HepG2 (cell line): Measurements from ENCODE around the gene RPS25. TPM values are rescaled to one million over a fixed set of nuclear protein-coding genes. Genes with fewer than 3 reads are reported as not detected.

Experiments used
- CSRNP1 ChIP-seq: sonication (generic); formaldehyde crosslinking; IDR thresholded peaks from 2 replicates; pipeline ENCODE4 v1.8.1; 2023; ENCODE audit warnings: mild to moderate bottlenecking, missing genetic modification reagents
- ELF1 ChIP-seq: sonication (generic); formaldehyde crosslinking; IDR thresholded peaks from 2 replicates; pipeline ENCODE4 v1.4.0; 2020; ENCODE audit warnings: missing genetic modification reagents
- FLYWCH1 ChIP-seq: sonication (generic); formaldehyde crosslinking; IDR thresholded peaks from 2 replicates; pipeline ENCODE4 v1.8.1; 2023; ENCODE audit warnings: mild to moderate bottlenecking, missing genetic modification reagents
- HMGXB4 ChIP-seq, 2 experiments: sonication (generic) in 1 of 2; formaldehyde crosslinking in 1 of 2; IDR thresholded peaks; 2 replicates each; pipeline versions ENCODE4 v1.4.0 to v1.6.1; 2018 to 2020; ENCODE audit warnings: missing genetic modification reagents in 2 of 2, borderline replicate concordance in 1 of 2, low read depth in 1 of 2, mild to moderate bottlenecking in 1 of 2, missing biosample characterization in 1 of 2
- HNF4A ChIP-seq: sonication (generic); formaldehyde crosslinking; IDR thresholded peaks from 2 replicates; pipeline ENCODE4 v1.4.0; 2020; ENCODE audit warnings: missing genetic modification reagents
- KLF9 ChIP-seq: IDR thresholded peaks from 2 replicates; pipeline ENCODE4 v1.6.1; 2016; ENCODE audit warnings: low read depth
- MED8 ChIP-seq: sonication (generic); formaldehyde crosslinking; IDR thresholded peaks from 2 replicates; pipeline ENCODE4 v1.8.1; 2023; ENCODE audit warnings: mild to moderate bottlenecking, missing genetic modification reagents; ENCODE audit not compliant: insufficient replicate concordance
- MLX ChIP-seq: IDR thresholded peaks from 2 replicates; pipeline ENCODE4 v1.6.1; 2016
- ONECUT2 ChIP-seq: sonication (generic); formaldehyde crosslinking; IDR thresholded peaks from 2 replicates; pipeline ENCODE4 v1.4.0; 2020; ENCODE audit warnings: missing genetic modification reagents
- PCBP1 ChIP-seq: fragments of 200-400 bp; formaldehyde crosslinking; IDR thresholded peaks from 2 replicates; pipeline ENCODE4 v1.6.1; 2017; ENCODE audit warnings: mild to moderate bottlenecking, low read depth, low read length, borderline replicate concordance
- PHF20 ChIP-seq: sonication (generic); formaldehyde crosslinking; IDR thresholded peaks from 2 replicates; pipeline ENCODE4 v1.5.0; 2020; ENCODE audit warnings: mild to moderate bottlenecking, missing genetic modification reagents
- SPEN ChIP-seq: sonication (generic); formaldehyde crosslinking; IDR thresholded peaks from 2 replicates; pipeline ENCODE4 v1.5.1; 2020; ENCODE audit warnings: low read depth, mild to moderate bottlenecking, missing genetic modification reagents
- SSRP1 ChIP-seq: IDR thresholded peaks from 2 replicates; pipeline ENCODE4 v1.6.1; 2016; ENCODE audit warnings: control low read depth
- ZBTB10 ChIP-seq: sonication (generic); formaldehyde crosslinking; IDR thresholded peaks from 2 replicates; pipeline ENCODE4 v1.4.0; 2020; ENCODE audit warnings: missing genetic modification reagents, borderline replicate concordance
- ZBTB7B ChIP-seq: sonication (generic); formaldehyde crosslinking; IDR thresholded peaks from 2 replicates; pipeline ENCODE4 v1.4.0; 2020; ENCODE audit warnings: missing genetic modification reagents
- ZGPAT ChIP-seq: IDR thresholded peaks from 2 replicates; pipeline ENCODE4 v1.6.1; 2016; ENCODE audit warnings: mild to moderate bottlenecking
- ZKSCAN8 ChIP-seq: IDR thresholded peaks from 2 replicates; pipeline ENCODE4 v1.6.1; 2016; ENCODE audit warnings: borderline replicate concordance, missing genetic modification reagents, missing compliant biosample characterization
- ZNF260 ChIP-seq: sonication (generic); formaldehyde crosslinking; IDR thresholded peaks from 2 replicates; pipeline ENCODE4 v1.4.0; 2020; ENCODE audit warnings: missing genetic modification reagents, low read depth, mild to moderate bottlenecking, borderline replicate concordance
- ZNF331 ChIP-seq: sonication (generic); formaldehyde crosslinking; IDR thresholded peaks from 2 replicates; pipeline ENCODE4 v1.4.0; 2020; ENCODE audit warnings: missing genetic modification reagents
- ZNF546 ChIP-seq: sonication (generic); formaldehyde crosslinking; conservative IDR thresholded peaks from 2 replicates; pipeline ENCODE4 v1.8.1; 2023; ENCODE audit warnings: mild to moderate bottlenecking, missing genetic modification reagents
- ZNF557 ChIP-seq: sonication (generic); formaldehyde crosslinking; IDR thresholded peaks from 2 replicates; pipeline ENCODE4 v1.4.0; 2020; ENCODE audit warnings: missing genetic modification reagents
- polyA plus RNA-seq, 8 experiments: library from polyadenylated mRNA; depleted of rRNA in 3 of 8; stranded (reverse) in 7 of 8; unstranded in 1 of 8; fragments of >200 nt; fragmentation: Illumina TruSeq in 4 of 8; extraction: Trizol in 4 of 8; gene quantifications; 2 replicates each; pipeline versions ENCODE4 v1.2.1 to v1.2.3, GENCODE V29; 2011 to 2016; ENCODE audit warnings: low read depth in 4 of 8, missing spikeins in 1 of 8, mixed read lengths in 1 of 8; ENCODE audit not compliant: insufficient read depth in 1 of 8
- total RNA-seq, 5 experiments: library from RNA; depleted of rRNA; stranded (reverse); fragments of >200 nt; fragmentation: Illumina TruSeq; extraction: Trizol; gene quantifications; 2 replicates each; pipeline ENCODE4 v1.2.3, GENCODE V29; 2016; ENCODE audit warnings: low read depth in 1 of 5

Gene RPS25
- total and polyA plus RNA-seq, 2 of the 13 experiments (the other 11 are each of a cell fraction or from before 2014, with no cell fraction given), result 839 to 1,415 TPM

- TF ChIP-seq HMGXB4 (CRISPR knock-in tag; IDR thresholded peaks at IDR 0.05; ENCODE audit: borderline replicate concordance in 1 of 2, low read depth in 1 of 2) (peak in 1 of 2 experiments; percentile 89; a peak in 2 of 4 replicates), ZNF260 (CRISPR knock-in tag) (0 out of 2 replicates have a peak, but pooled peaks have one; percentile 33), ZNF331 (CRISPR knock-in tag) (no peak), PHF20 (CRISPR knock-in tag) (peak; percentile 93), ZBTB7B (CRISPR knock-in tag) (no peak; the same call in 1 of the 2 replicates), MED8 (CRISPR knock-in tag) (no peak), ZGPAT (CRISPR knock-in tag) (peak; percentile 66; the same call in 1 of the 2 replicates), SPEN (CRISPR knock-in tag) (peak; percentile 96), HNF4A (CRISPR knock-in tag) (peak; percentile 40; the same call in 1 of the 2 replicates), ONECUT2 (no peak; the same call in 1 of the 2 replicates), SSRP1 (CRISPR knock-in tag) (no peak), ELF1 (peak; percentile 94), PCBP1 (no peak), ZNF557 (CRISPR knock-in tag) (no peak), CSRNP1 (CRISPR knock-in tag) (no peak), ZBTB10 (CRISPR knock-in tag) (no peak), KLF9 (CRISPR knock-in tag) (no peak), MLX (CRISPR knock-in tag) (no peak), FLYWCH1 (CRISPR knock-in tag) (no peak), ZNF546 (CRISPR knock-in tag) (no peak; the same call in 1 of the 2 replicates), ZKSCAN8 (CRISPR knock-in tag) (no peak)
Observed at GRCh38 chr11:119018074-119018938, at the start of gene RPS25, which contains the start of gene TRAPPC4 (continued).
